Measurements from ENCODE around the gene CEACAM16. TPM values are rescaled to one million over a fixed set of nuclear protein-coding genes. Genes with fewer than 3 reads are reported as not detected.

CEACAM16 gene
- total RNA-seq, 1 experiment from 2014 or later = not detected

- POLR2A ChIA-PET (ENCODE audit: unreplicated experiment) = no interaction called here
- no peak for DNase-seq
- Histone ChIP-seq H3K9me2 (ENCODE audit: insufficient read depth) (no peaks in the 10 kb centered on the region), H3K79me2 (ENCODE audit: low read depth) (no peaks in the 10 kb centered on the region), H3K4me2 (no peak overlapping the region), H3K9me3 (ENCODE audit: insufficient read depth, low read depth) (no peaks in the 10 kb centered on the region), H3K27ac (no peak overlapping the region), H3F3A (ENCODE audit: insufficient read depth, low read depth) (peaks cover 31% of the 10 kb centered on the region), H3K4me3 (no peak overlapping the region), H3K27me3 (ENCODE audit: insufficient read depth, low read depth) (no peaks in the 10 kb centered on the region), H4K20me1 (ENCODE audit: insufficient read depth) (no peaks in the 10 kb centered on the region), H3K36me3 (ENCODE audit: low read depth) (no peaks in the 10 kb centered on the region), H3K4me1 (replicated peaks; ENCODE audit: insufficient read depth) (peaks cover 35% of the 10 kb centered on the region), H2AFZ (no peak overlapping the region)
- intact Hi-C loops (cut with micrococcal nuclease; ENCODE audit: unreplicated experiment) = no loop called here
- no TSS peak for BruUV-seq (replicated peaks)
- CTCF ChIA-PET = no interaction called here
- no peak for TF ChIP-seq EZH2 (IDR thresholded peaks at IDR 0.05; ENCODE audit: low read depth)
- TF ChIP-seq CTCF (conservative IDR thresholded peaks at IDR 0.05) = no peak
Observed at GRCh38 chr19:44697670-44698034, 1.3 kb upstream of the CEACAM16 start.

GRCh38 chr19:44700547-44700946 lies 1.6 kb downstream of the CEACAM16 start:
- Histone ChIP-seq H3K4me1 (replicated peaks; ENCODE audit: insufficient read depth) (peaks cover 6% of the 10 kb centered on the region), H4K20me1 (ENCODE audit: insufficient read depth) (no peaks in the 10 kb centered on the region), H3K27ac (no peak overlapping the region), H3K27me3 (ENCODE audit: insufficient read depth, low read depth) (no peaks in the 10 kb centered on the region), H3K36me3 (ENCODE audit: low read depth) (no peaks in the 10 kb centered on the region), H3K9me3 (ENCODE audit: insufficient read depth, low read depth) (no peaks in the 10 kb centered on the region), H3K9me2 (ENCODE audit: insufficient read depth) (no peaks in the 10 kb centered on the region), H3K79me2 (ENCODE audit: low read depth) (no peaks in the 10 kb centered on the region), H3K4me3 (no peak overlapping the region), H2AFZ (no peak overlapping the region), H3F3A (ENCODE audit: insufficient read depth, low read depth) (peaks cover 14% of the 10 kb centered on the region), H3K4me2 (no peak overlapping the region)
- no peak for DNase-seq
- POLR2A ChIA-PET (ENCODE audit: unreplicated experiment) = interaction anchor here (0.6 kb wide), 1 partner anchor 41 kb away, joined by 4 read pairs; no protein-coding TSS in a partner anchor
- BruUV-seq (replicated peaks) = no TSS peak
- TF ChIP-seq CTCF (conservative IDR thresholded peaks at IDR 0.05) = no peak
- no peak for TF ChIP-seq EZH2 (IDR thresholded peaks at IDR 0.05; ENCODE audit: low read depth)
- intact Hi-C loops (cut with micrococcal nuclease; ENCODE audit: unreplicated experiment) = no loop called here
- CTCF ChIA-PET = no interaction called here

GRCh38 chr19:44701228-44701627 lies 2.3 kb downstream of the CEACAM16 start:
- no TSS peak for BruUV-seq (replicated peaks)
- no peaks in the 10 kb centered on the region for H3K79me2 ChIP-seq (ENCODE audit: low read depth)
- no peak overlapping the region for H3K4me3 ChIP-seq
- no peaks in the 10 kb centered on the region for H3K9me3 ChIP-seq (ENCODE audit: insufficient read depth, low read depth)
- no peaks in the 10 kb centered on the region for H3K9me2 ChIP-seq (ENCODE audit: insufficient read depth)
- no peaks in the 10 kb centered on the region for H4K20me1 ChIP-seq (ENCODE audit: insufficient read depth)
- H3K27ac ChIP-seq = no peak overlapping the region
- H3F3A ChIP-seq (ENCODE audit: insufficient read depth, low read depth) = peaks cover 11% of the 10 kb centered on the region; the same call in 1 of the 2 replicates
- ChIA-PET POLR2A (ENCODE audit: unreplicated experiment) (no interaction called here), CTCF (no interaction called here)
- no peak overlapping the region for H3K4me2 ChIP-seq
- H3K36me3 ChIP-seq (ENCODE audit: low read depth) = no peaks in the 10 kb centered on the region
- no peak overlapping the region for H2AFZ ChIP-seq
- intact Hi-C loops (cut with micrococcal nuclease; ENCODE audit: unreplicated experiment) = no loop called here
- no peaks in the 10 kb centered on the region for H3K27me3 ChIP-seq (ENCODE audit: insufficient read depth, low read depth)
- no peak for TF ChIP-seq CTCF (conservative IDR thresholded peaks at IDR 0.05)
- TF ChIP-seq EZH2 (IDR thresholded peaks at IDR 0.05; ENCODE audit: low read depth) = no peak
- no peak for DNase-seq
- no peaks in the 10 kb centered on the region for H3K4me1 ChIP-seq (replicated peaks; ENCODE audit: insufficient read depth)
